ENCODE data around the gene TRAF1.
A peak's percentile ranks its signal among the peaks of the same experiment; 100 is the strongest.

The TRAF1 gene

DNA sequence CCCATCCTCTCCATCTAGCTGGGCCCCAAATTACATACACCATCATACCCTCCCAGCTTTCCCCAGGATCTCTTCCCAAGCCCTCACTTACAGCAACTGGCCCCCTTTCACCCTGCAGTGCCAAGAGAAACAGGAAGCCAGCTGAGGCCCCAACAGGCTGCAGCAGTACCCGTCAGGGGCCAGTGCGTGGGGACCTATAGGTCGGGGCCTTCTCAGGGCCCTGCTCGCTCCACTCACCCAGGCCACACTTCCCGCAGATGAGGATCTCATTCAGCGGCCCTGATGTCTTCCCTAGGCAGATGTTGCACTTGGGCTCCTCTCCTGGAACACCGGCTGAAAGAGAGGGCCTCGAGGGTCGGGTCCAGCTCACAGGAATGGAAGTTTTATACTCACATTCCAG, 56.4 kb downstream of the TRAF1 start:
- DNase-seq (ENCODE audit: low spot score): no peak

DNA sequence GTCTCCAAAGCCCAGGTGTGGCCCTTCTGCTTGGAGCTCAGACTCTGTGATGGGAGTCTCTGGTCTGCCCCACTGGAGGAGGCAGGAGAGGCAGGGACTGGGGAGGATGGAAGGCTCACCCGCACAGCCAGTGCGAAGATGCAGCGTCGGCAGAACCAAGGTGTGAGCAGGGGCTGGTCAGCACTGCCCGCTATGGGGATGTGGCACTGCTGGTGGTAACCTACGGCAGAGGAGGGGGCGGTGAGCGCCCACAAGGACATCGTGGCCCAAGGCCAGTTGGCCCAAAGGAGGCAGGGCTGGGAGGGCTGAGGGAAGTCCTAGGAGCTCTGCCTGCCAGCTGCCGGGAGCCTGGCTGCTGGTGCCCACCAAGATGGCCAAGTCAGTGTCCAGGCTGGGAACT, 56.9 kb downstream of the TRAF1 start:
- DNase-seq (ENCODE audit: low spot score): no peak

DNA sequence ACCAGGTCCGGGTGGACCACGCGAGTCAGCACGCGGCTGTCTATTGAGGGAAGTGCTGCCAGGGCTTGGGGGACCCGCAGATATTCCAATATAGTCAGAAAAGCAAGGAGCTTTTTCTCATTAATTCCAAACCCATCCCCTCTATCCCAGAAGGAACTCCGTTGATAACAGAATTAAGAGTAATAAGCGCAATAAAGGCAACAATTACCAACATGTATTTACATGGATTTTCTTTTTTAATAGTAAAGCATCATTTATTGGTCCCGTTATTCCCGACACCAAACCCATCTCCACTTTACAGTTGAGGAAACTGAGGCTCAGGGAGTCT, 57.3 kb downstream of the TRAF1 start:
- no peak for DNase-seq (ENCODE audit: low spot score)

DNA sequence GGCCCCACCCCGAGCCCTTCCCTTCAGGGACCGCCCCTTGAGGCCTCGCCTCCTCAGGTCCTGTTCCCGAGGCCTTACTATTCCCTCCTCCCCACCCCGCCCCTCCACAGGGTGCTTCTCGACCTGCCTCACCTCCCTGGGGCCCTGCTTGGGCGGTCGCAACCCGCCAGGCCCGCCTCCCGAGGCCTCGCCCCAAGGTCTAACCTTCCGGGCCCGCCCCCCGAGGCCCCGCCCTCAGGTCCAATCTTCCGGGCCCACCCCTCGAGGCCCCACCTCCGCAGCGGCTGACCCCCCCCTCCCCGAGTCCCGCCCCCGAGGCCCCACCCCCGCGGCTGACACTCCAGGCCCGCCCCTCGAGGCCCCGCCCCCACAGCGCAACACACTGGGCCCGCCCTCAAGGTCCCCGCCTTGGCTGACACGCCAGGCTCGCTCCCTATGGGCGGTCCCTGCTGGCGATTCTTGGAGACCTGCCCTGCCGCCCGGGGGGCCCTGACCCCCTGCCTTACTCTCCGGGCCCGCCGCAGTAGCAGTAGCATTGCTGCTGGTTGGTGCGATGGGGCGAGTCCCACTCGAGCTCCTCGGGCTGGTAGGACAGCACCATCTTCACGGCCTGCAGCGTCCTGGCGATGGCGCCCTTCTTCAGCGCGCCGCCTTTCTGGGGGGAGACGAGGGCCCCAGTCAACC, 57.8 kb downstream of the TRAF1 start:
- DNase-seq (ENCODE audit: low spot score): peak; percentile 96

DNA sequence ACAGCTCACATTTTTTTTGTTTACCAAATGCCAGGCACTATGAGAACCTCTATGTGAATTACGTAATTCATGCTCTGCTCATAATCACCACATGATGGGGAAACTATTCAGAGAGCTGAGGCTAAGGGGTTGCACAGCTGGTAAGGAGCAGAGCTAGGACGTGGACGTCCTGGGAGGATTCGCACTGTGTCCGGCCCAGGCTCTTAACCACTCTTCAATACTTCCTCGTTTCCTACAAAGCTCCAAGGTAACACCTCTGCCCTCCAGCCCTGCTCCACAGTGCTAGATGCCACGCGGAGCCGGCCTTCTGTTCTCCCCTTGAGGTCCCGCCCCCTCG, 58.3 kb downstream of the TRAF1 start:
- no peak for DNase-seq (ENCODE audit: low spot score)

DNA sequence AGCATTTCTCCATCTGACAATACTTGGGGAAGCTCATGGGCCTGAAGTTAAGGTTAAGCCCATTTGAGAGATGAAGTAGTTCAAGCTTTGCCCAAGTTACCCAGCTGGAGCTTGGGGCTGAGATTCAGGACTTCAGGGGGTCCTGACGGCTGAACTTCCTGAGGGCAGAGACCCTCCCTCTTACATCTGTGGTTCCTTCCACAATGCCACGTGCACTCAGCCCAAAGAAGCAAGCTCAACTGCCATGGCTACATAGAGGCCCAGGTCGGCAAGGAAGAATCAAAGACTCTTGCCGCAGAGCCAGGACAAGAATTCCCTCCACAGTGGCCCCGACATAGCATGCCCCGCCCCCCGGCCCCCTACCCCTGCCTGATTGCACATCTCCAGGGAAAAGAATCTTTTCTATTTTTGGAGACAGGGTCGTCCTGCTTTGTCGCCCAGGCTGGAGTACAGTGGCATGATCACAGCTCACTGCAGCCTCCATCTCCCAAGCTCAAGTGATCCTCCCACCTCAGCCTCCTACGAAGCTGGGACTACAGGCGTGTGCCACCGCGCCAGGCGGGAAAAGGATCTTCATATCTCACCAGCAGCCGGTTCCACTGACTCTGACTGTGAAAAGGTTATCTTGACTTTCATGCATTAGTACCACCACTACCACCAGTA, 58.8 kb downstream of the TRAF1 start:
- no peak for DNase-seq (ENCODE audit: low spot score)

DNA sequence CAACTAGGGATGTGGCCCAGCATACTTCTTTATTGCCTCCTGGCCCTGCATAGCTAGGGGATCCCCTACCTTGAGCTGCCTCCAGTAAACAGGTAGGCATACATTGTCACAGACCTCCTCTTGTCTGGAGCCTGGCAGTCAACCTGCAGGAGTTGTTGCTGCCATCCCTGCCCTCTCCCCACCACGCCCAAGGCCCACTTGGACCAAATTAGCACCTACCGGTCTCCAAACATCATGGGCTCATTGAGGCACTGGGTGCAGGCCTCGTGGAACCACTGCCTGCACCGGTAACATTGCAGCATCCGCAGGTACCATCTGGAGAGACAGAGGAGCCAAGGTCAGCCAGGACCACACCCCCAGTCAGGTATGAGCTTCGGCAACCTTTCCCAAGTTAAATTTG, 59.9 kb downstream of the TRAF1 start:
- DNase-seq (ENCODE audit: low spot score): no peak

DNA sequence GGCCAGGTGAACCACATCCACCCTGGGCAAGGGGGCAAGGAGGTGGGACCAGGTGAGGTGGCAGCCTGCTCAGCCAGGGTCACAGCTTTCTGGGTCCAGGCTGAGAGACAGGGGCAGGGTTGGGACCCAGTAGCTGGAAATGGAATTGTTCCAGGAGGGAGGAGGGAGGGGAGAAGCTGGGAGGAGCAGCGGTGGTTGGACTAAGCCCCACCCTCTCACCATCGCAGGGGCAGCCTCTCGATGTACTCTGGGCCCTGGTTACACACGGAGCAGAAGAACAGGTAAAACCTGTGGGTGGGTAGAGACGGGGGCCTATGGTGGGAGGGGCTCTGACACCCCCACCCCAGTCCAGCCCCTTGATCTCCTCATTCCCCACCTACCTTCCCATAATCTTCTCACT, 60.8 kb downstream of the TRAF1 start:
- no peak for DNase-seq (ENCODE audit: low spot score)

DNA sequence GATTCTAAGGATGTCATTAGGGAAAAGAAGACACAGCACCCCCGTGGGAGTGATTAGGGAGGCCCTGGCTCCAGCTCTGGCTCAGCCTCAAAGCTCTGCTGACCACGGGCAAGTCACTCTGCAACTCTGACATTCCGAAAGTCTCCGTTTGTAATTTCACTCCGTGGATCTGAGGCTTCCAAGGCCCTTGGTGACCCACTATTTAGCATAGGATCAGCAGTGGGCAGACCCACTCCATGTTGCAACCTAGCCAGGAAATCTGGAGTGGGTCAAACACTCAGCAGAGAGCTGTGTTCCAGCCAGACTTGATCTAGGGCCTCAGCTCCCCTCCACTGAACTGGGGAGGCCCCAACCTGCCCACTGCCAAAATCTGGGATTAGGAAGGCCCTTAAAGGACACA, 61.4 kb downstream of the TRAF1 start:
- no peak for DNase-seq (ENCODE audit: low spot score)

DNA sequence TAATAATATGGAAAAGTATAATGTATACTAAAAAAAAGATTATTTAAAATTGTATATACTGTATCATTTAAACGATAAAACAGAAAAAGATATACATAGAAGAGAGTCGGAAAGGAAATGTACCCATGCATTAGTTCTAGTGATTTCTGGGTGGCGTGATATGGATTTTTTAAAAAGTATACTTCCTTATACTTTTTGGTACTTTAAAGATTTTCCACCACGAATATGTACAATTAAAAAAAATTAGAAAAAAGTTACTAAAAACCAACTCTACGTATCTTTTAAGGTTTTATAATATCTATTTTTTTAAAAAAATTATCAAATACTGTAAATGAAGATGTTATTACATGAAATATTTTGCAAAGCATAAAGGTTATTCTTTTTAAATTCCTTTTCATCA, 61.9 kb downstream of the TRAF1 start:
- no peak for DNase-seq (ENCODE audit: low spot score)

DNA sequence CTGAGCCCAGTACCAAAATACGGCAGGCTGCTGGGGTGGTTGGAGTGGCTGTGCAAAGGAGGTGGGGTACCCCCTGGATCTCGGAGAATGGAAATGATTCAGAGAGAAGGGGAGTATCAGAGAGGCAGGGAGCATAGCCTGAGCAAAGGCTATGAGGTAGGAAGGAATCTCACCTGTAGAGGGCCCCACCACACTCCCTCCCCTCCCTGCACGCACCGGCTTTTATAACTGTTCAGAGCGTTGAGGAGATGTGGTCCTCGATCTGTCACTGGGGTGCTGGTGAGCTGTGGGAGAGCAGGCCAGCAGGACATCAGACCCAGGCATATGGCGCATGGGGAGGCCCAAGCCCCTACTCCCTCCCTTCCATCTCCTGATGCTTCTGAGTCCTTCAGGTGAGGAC, 62.8 kb downstream of the TRAF1 start:
- DNase-seq (ENCODE audit: low spot score): no peak

DNA sequence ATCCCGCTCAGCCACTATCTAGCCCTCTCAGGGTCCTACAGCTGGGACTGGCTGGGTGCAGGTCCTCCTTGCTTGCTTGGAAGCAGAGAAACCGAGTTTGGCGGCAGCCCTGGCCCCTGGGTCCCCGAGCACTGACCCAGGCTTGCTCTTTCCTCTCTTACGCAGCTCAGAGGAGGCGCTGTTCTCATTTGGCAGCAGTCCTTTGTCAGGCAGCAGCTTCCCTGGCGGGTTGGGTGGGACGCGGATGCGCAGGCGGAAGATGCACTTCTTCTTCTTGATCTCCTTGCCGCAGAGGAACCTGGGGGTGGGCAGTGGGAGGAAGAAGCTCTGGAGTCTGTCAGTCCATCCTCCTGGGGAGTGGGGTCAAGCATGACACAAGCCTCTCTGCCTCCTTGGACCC, 64.1 kb downstream of the TRAF1 start:
- no peak for DNase-seq (ENCODE audit: low spot score)

DNA sequence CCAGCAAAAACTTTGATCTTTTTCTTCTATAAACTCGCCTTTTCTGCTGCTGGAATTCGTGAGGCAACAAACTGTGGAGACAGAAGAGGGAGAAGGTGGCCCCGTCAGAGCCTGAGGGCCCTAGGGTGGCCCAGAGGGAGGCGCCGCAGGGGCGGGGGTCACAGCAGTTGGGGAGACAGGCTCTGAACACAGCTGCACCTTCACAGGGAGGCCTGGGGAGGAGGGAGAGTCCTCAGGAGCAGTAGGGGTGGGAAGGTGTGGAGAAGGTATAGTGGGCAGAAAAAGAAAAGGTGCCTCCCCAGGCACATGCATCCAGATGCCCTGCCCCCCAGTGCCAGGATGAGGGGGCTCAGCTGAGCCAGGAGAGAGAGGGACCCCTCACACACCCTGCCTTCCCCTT, 64.7 kb downstream of the TRAF1 start:
- DNase-seq (ENCODE audit: low spot score): no peak

DNA sequence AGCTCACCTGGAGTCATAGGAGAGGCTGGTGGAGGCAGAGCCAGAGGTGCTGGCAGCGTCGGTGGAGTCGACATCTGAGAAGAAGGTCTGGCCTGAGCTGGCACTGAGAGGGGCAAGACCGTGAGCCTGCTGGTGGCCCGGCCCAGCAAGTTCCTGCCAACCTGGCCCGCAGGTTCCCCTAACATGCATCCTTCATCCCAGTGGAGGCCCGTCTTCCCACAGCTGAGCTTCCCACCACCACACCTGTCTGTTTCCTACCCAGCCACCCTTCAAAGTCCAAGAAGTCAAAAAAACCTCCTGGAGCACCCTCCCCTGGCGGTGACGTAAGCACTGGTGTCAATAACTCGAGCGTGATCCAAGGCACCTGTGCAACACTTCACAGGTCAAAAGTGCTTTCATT, 66.5 kb downstream of the TRAF1 start:
- no peak for DNase-seq (ENCODE audit: low spot score)

DNA sequence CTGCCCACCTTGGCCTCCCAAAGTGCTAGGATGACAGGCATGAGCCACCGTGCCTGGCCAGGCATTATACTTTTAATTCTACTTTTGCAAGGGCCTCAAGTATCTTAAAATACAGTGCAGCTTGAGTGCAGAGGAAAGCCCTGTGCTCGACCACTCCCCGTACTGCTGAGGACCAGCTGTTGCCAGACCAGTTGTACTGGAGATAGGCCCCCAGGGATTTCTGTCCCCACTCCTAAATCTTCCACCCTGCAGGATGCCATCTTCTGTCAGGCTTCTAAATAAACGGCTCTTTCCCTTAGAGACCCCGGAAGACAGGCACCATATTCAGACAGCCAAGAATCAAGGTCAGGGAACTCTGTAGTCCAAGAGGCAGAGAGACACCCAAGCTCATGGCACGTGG, 67.2 kb downstream of the TRAF1 start:
- DNase-seq (ENCODE audit: low spot score): no peak

DNA sequence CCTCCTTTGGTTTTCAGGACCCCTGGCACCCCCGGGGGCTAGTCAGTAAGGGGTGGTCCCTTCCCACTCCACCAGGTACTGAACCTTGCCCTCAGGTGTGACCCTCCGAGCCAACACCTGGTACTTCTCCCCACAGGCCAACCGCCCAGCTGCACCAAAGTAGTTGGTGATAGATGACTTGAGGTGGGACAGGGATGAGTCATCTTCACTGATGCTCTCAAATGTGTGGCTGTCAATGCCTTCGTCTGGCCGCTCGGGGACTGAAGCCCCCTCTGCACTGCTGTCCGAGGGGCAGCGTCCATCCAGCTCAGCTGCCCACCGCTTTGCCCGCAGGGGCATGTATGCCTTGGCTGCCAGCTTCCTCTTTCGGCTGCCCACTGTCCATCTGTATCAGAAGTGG, 68.7 kb downstream of the TRAF1 start:
- no peak for DNase-seq (ENCODE audit: low spot score)

DNA sequence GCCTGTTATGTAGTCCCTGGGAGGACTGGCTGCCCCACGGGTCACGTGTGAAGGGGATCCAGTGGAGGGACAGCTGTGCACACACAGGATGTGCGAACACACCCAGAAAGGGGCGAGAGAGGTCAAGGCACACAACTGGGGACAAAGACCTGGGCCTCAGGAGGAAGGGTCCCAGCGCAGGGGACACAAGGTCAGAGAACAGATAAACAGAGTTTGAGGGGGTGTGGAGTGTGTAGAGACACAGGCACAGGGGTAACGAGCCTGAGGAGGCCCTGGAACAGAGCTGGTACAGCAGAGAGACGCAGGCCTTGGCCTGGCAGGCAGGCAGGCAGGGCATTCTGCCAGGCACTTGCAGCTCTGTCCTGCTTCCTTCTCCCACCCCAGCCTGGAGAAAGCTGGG, 69.1 kb downstream of the TRAF1 start:
- no peak for DNase-seq (ENCODE audit: low spot score)

DNA sequence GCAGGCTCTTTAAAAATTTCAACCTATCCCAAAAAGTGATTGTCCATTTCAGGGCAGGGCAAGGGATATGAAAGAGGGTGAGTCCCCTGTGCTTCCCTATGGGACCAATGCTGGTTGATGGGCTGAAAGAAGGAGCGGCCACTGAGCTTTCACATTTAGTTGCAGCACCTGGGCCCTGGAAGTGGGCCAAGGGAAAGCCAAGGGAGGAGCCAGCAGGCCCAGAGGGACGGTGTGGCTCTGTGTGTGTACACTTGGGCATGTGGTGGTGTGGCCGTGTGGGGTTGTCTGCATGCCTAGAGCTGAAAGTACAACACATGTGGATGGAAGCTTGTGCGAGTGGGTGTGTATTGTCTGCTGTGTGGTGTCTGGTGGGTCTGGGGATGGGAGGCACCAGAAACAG, 69.9 kb downstream of the TRAF1 start:
- no peak for DNase-seq (ENCODE audit: low spot score)

DNA sequence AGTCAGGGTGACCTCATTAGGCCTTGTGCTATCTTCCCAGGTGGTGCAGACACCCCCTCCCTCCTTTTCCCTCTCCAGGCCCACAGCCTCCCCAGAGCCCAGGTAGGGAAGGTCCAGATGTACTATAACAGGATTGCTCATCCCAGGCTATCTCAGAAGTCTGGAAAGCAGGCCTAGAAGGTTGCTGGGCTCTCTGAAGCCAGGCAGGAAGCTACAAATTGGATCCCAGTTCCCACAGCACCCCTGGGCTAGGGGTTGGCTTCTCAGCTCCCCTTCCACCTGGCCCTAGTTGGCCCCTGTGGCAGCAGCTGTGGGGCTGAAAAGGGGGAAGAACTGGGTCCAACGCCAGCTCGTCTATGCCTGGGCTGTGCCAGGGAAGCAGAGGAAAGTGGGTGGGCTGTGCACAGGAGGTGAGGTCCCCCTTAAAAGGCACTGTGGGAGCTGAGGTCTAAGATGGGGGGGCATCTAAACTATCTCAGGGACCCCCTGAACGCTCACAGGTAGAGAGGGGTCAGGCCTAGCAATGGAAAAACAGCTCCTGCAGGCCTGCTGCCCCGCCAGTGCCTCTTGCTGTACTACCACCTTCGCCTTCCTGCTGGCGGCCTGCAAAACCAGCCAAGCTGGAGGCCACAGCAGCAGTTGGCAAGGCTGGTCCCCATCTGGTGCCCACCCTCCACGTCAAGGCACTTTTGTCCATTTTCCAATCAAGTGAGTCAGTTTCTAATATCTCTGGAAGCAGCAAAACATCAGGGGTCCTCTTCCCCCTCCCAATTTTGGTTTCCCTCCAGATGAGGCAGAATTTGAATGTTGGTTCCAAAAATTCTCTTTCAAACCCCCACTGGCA, 70.5 kb downstream of the TRAF1 start:
- no peak for DNase-seq (ENCODE audit: low spot score)

DNA sequence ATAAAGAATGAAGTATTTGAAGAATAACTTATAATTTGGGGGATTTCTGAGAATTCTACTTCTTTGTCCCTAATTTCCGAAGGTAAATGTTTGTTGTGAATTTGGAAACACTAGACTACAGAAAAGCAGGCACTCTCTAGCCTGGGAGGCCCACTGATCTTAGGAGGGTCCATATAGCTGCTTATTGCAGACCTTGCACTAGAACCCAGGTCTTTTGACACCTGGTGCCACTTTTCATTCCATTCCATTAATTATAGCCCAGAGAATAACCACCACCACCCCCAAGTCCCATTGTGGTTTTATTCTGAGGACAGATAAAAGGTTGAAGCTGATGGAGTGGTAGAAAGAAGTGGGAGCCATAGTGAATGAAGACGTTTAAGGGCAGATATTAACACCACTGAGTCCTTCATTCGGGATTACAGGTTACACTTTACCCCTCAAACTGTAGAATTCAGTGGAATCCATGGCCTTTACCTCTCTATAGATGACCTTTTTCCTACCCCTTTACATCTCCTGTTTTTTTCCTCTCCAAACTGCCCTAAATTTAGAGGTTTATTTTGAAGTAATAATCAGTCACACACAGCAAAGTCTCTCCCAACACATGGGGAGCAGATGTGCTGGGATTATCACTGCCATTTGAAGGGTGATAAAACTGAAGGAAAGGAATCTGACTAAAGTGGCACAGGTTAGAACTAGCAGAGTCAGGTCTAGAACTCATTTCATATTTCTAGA, 71.8 kb downstream of the TRAF1 start:
- no peak for DNase-seq (ENCODE audit: low spot score)

DNA sequence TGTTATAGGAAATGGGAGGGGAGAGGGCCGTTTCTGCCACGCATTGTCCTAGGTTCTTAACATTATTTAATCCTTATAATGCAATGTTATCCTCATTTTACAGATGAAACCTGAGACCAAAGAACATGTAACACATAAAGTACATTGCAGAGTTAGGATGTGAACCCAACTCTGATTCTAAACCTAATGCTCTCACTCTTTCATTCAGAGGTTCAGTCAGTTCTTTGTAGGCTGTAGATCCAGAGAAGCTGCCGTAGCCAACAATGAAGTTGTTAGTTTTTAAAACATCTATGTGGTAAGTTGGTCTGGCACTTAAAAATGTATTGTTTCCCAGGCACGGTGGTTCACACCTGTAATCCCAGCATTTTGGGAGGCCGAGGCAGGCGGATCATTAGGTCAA, 73.4 kb downstream of the TRAF1 start:
- DNase-seq (ENCODE audit: low spot score): no peak
